Cardiac muscle cell (in vitro differentiated cells and primary cell): ENCODE results near the gene LMAN1. TPM values are rescaled to one million over a fixed set of nuclear protein-coding genes. Genes with fewer than 3 reads are reported as not detected.

Experiments
- DNase-seq, 2 donors: peaks; one replicate each; pipeline versions ENCODE4 v3.0.0 to v3.0.0-alpha.2; 2010 to 2017; ENCODE audit warnings: low read depth in 1 of 2, low spot score in 1 of 2
- H3K27ac ChIP-seq: fragments of 200-600 bp; sonication (generic); 2 replicates; pipeline ENCODE4 v1.5.1; 2016
- H3K27me3 ChIP-seq: fragments of 200-600 bp; sonication (generic); 2 replicates; pipeline ENCODE4 v1.6.0; 2016; ENCODE audit warnings: control low read depth
- H3K36me3 ChIP-seq: fragments of 200-600 bp; sonication (generic); 2 replicates; pipeline ENCODE4 v1.5.1; 2016; ENCODE audit warnings: control low read depth
- H3K4me1 ChIP-seq: fragments of 200-600 bp; sonication (generic); 2 replicates; pipeline ENCODE4 v1.8.1; 2017; ENCODE audit warnings: low read depth, mild to moderate bottlenecking, mixed run types
- H3K4me3 ChIP-seq: fragments of 200-600 bp; sonication (generic); 2 replicates; pipeline ENCODE4 v1.5.1; 2016; ENCODE audit warnings: mild to moderate bottlenecking
- H3K9me3 ChIP-seq: fragments of 200-600 bp; sonication (generic); 2 replicates; pipeline ENCODE4 v1.5.1; 2017; ENCODE audit warnings: low read depth, mild to moderate bottlenecking, control low read depth
- polyA plus RNA-seq: library from polyadenylated mRNA; unstranded; fragments of >200 nt; fragmentation: Nextera tagmentation; extraction: Ambion mirVana; gene quantifications from 2 replicates; pipeline ENCODE4 v1.2.1, GENCODE V29; 2016
- total RNA-seq: library from RNA; depleted of rRNA; stranded (reverse); fragments of >200 nt; gene quantifications from 2 replicates; pipeline ENCODE4 v1.2.3, GENCODE V29; 2016
- TF ChIP-seq, protein P1 (sequence below): IDR thresholded peaks from 2 replicates; pipeline ENCODE4 v1.5.1; 2012; ENCODE audit warnings: low read depth, mild to moderate bottlenecking, low read length

Gene LMAN1
- total and polyA plus RNA-seq, 2 experiments from 2014 or later = 51.3 to 68.1 TPM

DNA sequence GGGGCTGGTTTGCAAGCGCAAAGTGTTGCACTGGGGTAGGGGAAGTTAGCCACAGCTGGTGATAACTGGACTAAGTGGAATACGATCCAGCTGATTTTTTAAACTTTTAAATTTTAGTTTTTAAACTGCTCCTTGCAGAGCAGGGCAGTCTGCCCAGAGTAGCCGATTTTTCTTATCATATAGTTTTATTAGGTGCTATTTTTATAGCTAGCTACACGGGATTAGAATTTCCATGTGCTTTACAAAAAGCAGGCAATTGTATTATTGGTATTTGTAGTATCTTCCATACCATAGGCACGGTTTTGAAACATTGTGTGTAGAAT, 50.2 kb downstream of the LMAN1 start:
- peak overlapping the region; percentile 18 for H3K4me3 ChIP-seq
- no peak for DNase-seq
- H3K9me3 ChIP-seq = no peaks in the 10 kb centered on the region
- TF ChIP-seq, protein P1, sequence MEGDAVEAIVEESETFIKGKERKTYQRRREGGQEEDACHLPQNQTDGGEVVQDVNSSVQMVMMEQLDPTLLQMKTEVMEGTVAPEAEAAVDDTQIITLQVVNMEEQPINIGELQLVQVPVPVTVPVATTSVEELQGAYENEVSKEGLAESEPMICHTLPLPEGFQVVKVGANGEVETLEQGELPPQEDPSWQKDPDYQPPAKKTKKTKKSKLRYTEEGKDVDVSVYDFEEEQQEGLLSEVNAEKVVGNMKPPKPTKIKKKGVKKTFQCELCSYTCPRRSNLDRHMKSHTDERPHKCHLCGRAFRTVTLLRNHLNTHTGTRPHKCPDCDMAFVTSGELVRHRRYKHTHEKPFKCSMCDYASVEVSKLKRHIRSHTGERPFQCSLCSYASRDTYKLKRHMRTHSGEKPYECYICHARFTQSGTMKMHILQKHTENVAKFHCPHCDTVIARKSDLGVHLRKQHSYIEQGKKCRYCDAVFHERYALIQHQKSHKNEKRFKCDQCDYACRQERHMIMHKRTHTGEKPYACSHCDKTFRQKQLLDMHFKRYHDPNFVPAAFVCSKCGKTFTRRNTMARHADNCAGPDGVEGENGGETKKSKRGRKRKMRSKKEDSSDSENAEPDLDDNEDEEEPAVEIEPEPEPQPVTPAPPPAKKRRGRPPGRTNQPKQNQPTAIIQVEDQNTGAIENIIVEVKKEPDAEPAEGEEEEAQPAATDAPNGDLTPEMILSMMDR = no peak
- H3K4me1 ChIP-seq = no peaks in the 10 kb centered on the region
- no peaks in the 10 kb centered on the region for H3K36me3 ChIP-seq
- peaks cover 61% of the 10 kb centered on the region for H3K27me3 ChIP-seq
- no peak overlapping the region for H3K27ac ChIP-seq

DNA sequence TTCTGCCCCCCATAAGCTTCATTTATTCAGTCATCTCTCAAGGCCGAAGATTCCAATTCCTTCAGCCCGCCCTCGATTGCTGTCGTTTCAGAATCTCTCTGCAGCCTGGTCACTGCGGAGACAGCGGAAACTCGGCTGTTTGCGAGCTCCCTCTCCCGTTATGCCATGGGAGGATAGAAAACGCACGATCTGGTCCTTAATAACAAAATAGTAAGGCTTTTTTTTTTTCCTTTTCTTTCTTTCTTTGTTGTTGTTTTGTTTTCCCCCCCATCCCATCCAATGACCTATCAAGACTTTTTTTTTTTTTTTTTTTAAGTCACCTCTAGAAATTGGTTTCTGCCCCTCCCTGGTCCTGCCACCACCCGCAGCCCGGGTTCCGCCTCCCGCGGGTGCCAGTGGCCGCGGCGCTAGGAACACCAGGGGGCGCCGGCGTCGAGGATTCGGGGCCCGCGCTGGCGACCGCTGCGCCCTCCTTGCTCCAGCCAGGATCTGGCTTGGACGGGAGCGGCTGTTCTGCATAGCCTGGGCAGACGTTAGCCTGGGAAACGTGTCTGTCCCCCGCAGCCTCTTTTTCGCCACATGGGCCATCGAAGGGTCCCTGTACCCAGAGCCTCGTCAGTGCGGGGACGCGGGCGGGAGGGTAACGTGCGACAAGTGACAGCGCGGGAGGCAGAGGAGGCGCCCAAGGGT, 50.7 kb downstream of the LMAN1 start:
- Histone ChIP-seq H3K36me3 (no peaks in the 10 kb centered on the region), H3K27ac (no peak overlapping the region), H3K27me3 (peaks cover 65% of the 10 kb centered on the region), H3K4me3 (peak overlapping the region; percentile 18), H3K9me3 (no peaks in the 10 kb centered on the region), H3K4me1 (no peaks in the 10 kb centered on the region)
- TF ChIP-seq, protein P1 = peak; percentile 91
- peak; percentile 76 to 87 for DNase-seq

DNA sequence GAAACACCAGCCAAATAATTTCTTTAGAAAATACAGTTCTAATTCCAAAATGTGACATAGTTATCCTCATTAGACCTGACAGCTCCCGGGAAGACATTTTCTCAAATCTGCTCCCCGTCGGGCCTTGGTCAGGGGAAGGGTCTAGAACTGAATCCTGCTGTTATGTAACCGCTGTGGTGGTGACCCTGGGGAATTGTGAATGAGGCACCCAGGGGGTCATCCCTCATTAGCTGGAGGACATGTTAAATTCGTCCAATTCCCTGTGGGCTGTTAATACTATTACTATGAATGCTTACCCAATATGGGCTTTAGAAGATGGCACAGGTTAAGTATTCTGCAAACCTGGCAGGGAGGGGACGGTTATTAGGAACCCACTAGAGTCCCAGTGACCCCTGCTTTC, 52.4 kb downstream of the LMAN1 start:
- DNase-seq = no peak
- TF ChIP-seq, protein P1 = no peak
- H3K4me1 ChIP-seq = no peaks in the 10 kb centered on the region
- peaks cover 67% of the 10 kb centered on the region for H3K27me3 ChIP-seq
- no peaks in the 10 kb centered on the region for H3K9me3 ChIP-seq
- H3K36me3 ChIP-seq = no peaks in the 10 kb centered on the region
- H3K4me3 ChIP-seq = no peak overlapping the region
- H3K27ac ChIP-seq = no peak overlapping the region

DNA sequence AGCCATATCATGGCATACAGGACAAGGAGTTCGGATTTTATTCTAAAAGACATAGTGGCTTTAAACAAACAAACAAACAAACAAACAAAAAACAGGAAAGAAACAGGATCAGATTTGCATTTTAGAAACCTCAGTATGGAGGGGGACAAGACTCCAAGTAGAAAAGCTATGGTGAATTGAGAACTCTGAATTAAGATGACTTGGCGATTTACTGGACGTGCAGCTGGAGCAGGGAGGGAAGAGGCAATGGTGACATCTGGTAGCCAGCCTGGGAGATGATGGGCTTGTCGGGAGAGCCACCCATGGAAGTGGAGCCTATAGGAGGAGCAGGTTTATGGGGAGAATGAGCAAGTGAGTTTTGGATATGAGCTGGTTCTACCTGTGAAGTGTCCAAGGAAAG, 53.8 kb downstream of the LMAN1 start:
- peaks cover 58% of the 10 kb centered on the region for H3K27me3 ChIP-seq

DNA sequence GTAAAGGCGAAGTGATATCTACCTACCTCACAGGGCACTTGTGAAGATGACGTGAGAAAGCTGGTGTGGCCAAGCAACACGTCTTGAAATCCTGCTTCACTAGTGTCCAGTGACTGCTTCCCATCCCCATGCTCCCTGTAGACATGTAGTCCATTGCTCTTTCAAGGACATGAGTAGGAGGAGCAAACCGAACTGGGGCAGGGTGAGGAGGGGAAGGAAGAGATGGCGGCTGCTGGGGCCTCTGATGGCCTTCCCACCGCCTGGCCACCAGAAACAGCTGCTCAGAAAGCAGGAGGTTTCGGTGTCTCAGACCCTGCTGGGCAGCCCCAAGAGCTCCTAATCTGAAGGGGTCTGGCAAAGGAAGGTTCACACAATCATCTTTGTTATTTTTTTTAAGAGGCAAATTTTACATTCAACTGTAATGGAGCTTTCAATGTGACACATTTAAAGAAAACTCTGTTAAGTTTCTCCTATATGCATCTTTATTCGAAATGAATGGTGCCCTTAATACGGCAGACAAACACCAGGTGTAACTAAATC, 55.3 kb downstream of the LMAN1 start:
- TF ChIP-seq, protein P1 = no peak
- no peaks in the 10 kb centered on the region for H3K9me3 ChIP-seq
- no peak overlapping the region for H3K27ac ChIP-seq
- peaks cover 49% of the 10 kb centered on the region for H3K27me3 ChIP-seq
- DNase-seq = no peak
- no peak overlapping the region for H3K4me3 ChIP-seq
- no peaks in the 10 kb centered on the region for H3K4me1 ChIP-seq
- H3K36me3 ChIP-seq = no peaks in the 10 kb centered on the region

More for the DNA sequence above, 53.8 kb downstream of the LMAN1 start:
- no peak for DNase-seq
- no peak overlapping the region for H3K27ac ChIP-seq
- no peaks in the 10 kb centered on the region for H3K4me1 ChIP-seq
- TF ChIP-seq, protein P1 = no peak
- H3K4me3 ChIP-seq = no peak overlapping the region
- no peaks in the 10 kb centered on the region for H3K36me3 ChIP-seq
- no peaks in the 10 kb centered on the region for H3K9me3 ChIP-seq
